HUES64 (cell line): ENCODE measurements around the gene AP2B1.

Experiments
- H3K27ac ChIP-seq: 2 replicates; pipeline ENCODE4 v1.7.0; 2013; ENCODE audit warnings: low read depth, low read length, inconsistent platforms
- H3K27me3 ChIP-seq: 2 replicates; pipeline ENCODE4 v1.6.1; 2013; ENCODE audit warnings: mild to moderate bottlenecking, low read length; ENCODE audit not compliant: insufficient read depth
- H3K36me3 ChIP-seq: 2 replicates; pipeline ENCODE4 v1.6.1; 2013; ENCODE audit warnings: mild to moderate bottlenecking, low read length; ENCODE audit not compliant: insufficient read depth
- H3K4me1 ChIP-seq: 2 replicates; pipeline ENCODE4 v1.6.1; 2013; ENCODE audit warnings: mild to moderate bottlenecking, low read length, moderate library complexity; ENCODE audit not compliant: insufficient read depth
- H3K4me3 ChIP-seq: 2 replicates; pipeline ENCODE4 v1.5.1; 2013; ENCODE audit warnings: mild to moderate bottlenecking, low read length, moderate library complexity
- H3K9ac ChIP-seq: 2 replicates; pipeline ENCODE4 v1.6.1; 2013; ENCODE audit warnings: mild to moderate bottlenecking, low read depth, low read length
- H3K9me3 ChIP-seq: 2 replicates; pipeline ENCODE4 v1.6.1; 2013; ENCODE audit warnings: low read depth, low read length; ENCODE audit not compliant: insufficient read depth
- WGBS: fragments of 150-250, 120-280 bp; methylation state at CpG from one replicate; pipeline ENCODE4 v1.1.7; 2013; ENCODE audit warnings: missing lambda C conversion rate; 5-methylcytosine and 5-hydroxymethylcytosine counted together

AP2B1 gene

GRCh38 chr17:35775583-35775982, 188.5 kb downstream of the AP2B1 start:
- H3K9ac ChIP-seq = no peak overlapping the region
- H3K4me1 ChIP-seq = peaks cover 16% of the 10 kb centered on the region; the same call in 1 of the 2 replicates
- no peaks in the 10 kb centered on the region for H3K9me3 ChIP-seq
- H3K27ac ChIP-seq = no peak overlapping the region
- no peak overlapping the region for H3K4me3 ChIP-seq
- H3K27me3 ChIP-seq = no peaks in the 10 kb centered on the region
- WGBS = 91% methylated on average over 6 of the region's 6 CpGs
- H3K36me3 ChIP-seq = no peaks in the 10 kb centered on the region
